Activated T-helper 2 cell treated with anti-CD3 and anti-CD28 coated beads, Interferon-gamma antibody, Interleukin-2, Interleukin-4, amounts not matched to agents 10 μg/mL and 5 μg/mL and 100 μg/mL, durations not matched to agents 14 hours and 24 hours and 36 hours (primary cell): ENCODE results near the gene SLC25A42. TPM values are rescaled to one million over a fixed set of nuclear protein-coding genes. Genes with fewer than 3 reads are reported as not detected.
"Not testable (repeated sequence)": the region's sequence is repeated elsewhere in the genome, so short reads cannot be mapped to it uniquely, and the experiment has no call there.

Experiments used
- DNase-seq: peaks from one replicate; pipeline ENCODE4 v3.0.0; 2021; ENCODE audit warnings: low spot score
- H3K27ac Mint-ChIP-seq: one replicate; pipeline ENCODE4 v1.8.0; 2021; ENCODE audit warnings: mixed read lengths
- H3K27me3 Mint-ChIP-seq: one replicate; pipeline ENCODE4 v1.8.0; 2021; ENCODE audit warnings: low read depth, mixed read lengths
- H3K36me3 Mint-ChIP-seq: one replicate; pipeline ENCODE4 v1.8.0; 2021; ENCODE audit warnings: low read depth, mixed read lengths
- H3K4me1 Mint-ChIP-seq: one replicate; pipeline ENCODE4 v1.8.0; 2021; ENCODE audit warnings: low read depth, mixed read lengths
- H3K4me3 Mint-ChIP-seq: one replicate; pipeline ENCODE4 v1.8.0; 2021; ENCODE audit warnings: low read depth, mild to moderate bottlenecking, moderate library complexity, mixed read lengths
- H3K9me3 Mint-ChIP-seq: one replicate; pipeline ENCODE4 v1.8.0; 2021; ENCODE audit warnings: mixed read lengths
- intact Hi-C: fragments of 100-400 bp; cut with micrococcal nuclease; formaldehyde crosslinking; loops from one replicate; pipeline ENCODE4 v1.15.1; 2023
- total RNA-seq: library from RNA; stranded (reverse); gene quantifications from 2 replicates; pipeline ENCODE4 v1.2.3, GENCODE V29; 2022

Gene SLC25A42
- total RNA-seq, 1 donor from 2014 or later: 9.1 TPM

DNA sequence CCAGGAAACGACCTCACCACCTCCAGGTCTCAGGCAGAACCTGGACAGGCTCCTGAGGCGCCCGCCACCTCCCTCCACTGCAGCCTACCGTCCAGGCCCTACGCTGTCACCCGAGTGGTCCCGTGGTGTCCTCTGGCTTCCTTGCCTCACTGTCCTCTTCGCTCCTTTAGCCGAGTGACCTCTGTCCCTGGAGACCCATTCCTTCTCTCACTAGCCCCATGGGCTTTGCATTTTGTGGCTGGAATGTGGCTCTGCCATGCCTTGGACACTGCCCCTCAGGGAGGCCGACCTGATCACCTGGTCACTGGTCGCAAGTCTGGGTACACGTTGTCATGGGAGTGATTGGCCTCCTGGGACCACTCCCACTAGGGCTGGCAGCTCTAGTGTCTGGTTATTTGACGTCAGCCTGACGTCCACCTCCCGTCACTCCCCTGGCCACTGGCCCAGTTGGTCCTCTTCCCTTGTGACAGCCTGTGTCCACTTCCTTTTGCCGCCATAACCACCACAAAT is 17.9 kb downstream of the SLC25A42 start:
- H3K27me3 Mint-ChIP-seq: no peaks in the 10 kb centered on the region
- intact Hi-C loops: no loop called here
- H3K4me3 Mint-ChIP-seq: no peak overlapping the region
- H3K36me3 Mint-ChIP-seq: no peaks in the 10 kb centered on the region
- no peak overlapping the region for H3K27ac Mint-ChIP-seq
- H3K9me3 Mint-ChIP-seq: no peaks in the 10 kb centered on the region
- no peaks in the 10 kb centered on the region for H3K4me1 Mint-ChIP-seq
- no peak for DNase-seq

DNA sequence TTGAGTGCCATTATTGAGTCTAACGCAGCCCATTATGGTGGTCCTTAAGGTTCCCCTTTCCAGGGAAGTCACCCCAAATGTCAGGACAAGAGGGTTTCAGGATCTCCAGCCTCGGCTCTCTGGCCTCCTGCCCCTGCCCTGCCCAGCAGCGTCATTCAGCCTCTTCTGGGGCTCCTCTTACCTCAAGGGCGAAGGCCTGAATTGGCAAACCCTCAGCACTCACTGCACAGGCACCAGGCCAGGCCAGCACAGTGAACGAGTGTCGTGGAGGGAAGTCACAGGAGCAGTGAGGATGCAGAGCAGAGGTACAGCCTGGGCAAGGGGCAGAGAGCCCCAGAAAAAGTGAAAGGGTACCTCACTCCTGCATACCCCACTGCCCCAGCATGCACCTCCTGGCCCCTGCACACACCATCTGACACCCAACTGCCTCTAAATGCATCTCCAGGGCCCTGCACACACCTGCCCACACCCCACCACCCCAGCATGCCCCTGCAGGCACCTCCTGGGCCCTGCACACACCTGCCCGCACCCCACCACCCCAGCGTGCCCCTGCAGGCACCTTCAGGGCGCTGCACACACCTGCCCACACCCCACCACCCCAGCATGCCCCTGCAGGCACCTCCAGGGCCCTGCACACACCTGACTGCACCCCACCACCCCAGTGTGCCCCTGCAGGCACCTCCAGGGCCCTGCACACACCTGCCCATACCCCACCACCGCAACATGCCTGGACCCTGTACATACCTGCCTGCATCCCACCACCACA is 19.8 kb downstream of the SLC25A42 start:
- no peak overlapping the region for H3K27ac Mint-ChIP-seq
- no peaks in the 10 kb centered on the region for H3K27me3 Mint-ChIP-seq
- intact Hi-C loops: no loop called here
- DNase-seq: no peak
- H3K36me3 Mint-ChIP-seq: no peaks in the 10 kb centered on the region
- no peaks in the 10 kb centered on the region for H3K4me1 Mint-ChIP-seq
- H3K9me3 Mint-ChIP-seq: no peaks in the 10 kb centered on the region
- H3K4me3 Mint-ChIP-seq: no peak overlapping the region

DNA sequence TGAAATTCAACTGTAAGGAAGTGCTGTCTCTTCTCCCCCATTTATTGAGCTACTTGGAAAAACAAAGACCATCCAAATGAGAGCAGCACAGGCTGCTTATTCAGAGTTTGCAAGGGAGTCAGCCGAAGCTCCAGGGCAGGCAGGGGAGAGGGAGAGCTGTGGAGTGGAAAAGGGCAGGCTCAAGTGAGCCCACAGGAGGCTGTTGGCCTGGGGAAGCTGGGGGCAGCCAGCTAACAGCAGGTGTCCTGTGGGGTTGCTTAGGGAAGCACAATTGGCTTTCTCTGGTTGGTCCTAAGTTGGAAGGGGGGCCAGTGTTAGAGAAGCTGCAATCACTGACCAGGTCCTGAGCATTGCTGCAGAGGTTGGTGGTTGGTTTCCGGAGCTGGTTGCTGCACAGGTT is 23.9 kb downstream of the SLC25A42 start:
- no peak for DNase-seq
- Mint-ChIP-seq H3K27me3 (no peaks in the 10 kb centered on the region), H3K4me3 (no peak overlapping the region), H3K36me3 (no peaks in the 10 kb centered on the region), H3K27ac (no peak overlapping the region), H3K4me1 (no peaks in the 10 kb centered on the region), H3K9me3 (no peaks in the 10 kb centered on the region)
- intact Hi-C loops: no loop called here

DNA sequence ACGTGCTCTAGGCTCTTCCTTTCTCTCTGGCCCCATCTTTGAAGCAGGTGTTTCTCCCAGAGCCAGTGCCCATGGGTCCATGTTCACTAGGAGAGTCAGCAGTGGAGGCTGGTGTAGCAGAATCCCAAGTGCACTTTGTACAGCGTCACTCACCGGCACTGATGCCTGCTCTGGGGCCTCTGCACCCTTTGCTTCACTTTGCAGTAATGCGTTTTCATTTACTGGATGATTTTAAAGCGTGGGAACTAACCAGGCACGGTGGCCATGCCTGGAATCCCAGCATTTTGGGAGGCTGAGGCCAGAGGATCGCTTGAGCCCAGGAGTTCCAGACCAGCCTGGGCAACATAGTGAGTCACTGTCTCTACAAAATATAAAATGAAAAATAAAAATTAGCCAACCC is 30.7 kb downstream of the SLC25A42 start:
- intact Hi-C loops: no loop called here
- H3K36me3 Mint-ChIP-seq: no peaks in the 10 kb centered on the region
- no peak overlapping the region for H3K4me3 Mint-ChIP-seq
- DNase-seq: no peak
- H3K27ac Mint-ChIP-seq: no peak overlapping the region
- H3K4me1 Mint-ChIP-seq: no peaks in the 10 kb centered on the region
- H3K27me3 Mint-ChIP-seq: no peaks in the 10 kb centered on the region
- H3K9me3 Mint-ChIP-seq: no peaks in the 10 kb centered on the region

DNA sequence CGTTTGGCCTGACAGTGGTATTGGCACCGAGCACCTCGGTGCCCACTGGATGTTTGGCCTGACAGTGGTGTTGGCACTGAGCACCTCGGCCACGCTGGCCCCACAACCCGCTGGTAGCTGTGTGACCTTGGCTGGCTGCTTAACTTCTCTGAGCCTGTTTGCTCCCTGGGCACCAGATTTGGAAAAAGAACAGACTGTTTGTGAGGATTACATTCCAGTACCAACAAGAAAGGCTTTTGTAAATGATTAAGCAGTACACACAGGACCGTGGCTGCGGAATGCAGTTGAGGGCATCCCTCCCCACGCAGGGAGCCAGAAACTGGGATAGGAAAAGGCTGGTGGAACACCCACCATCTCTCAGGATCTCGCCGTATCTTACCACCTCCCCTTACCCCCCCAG is 31.9 kb downstream of the SLC25A42 start:
- Mint-ChIP-seq H3K27me3 (no peaks in the 10 kb centered on the region), H3K4me1 (no peaks in the 10 kb centered on the region), H3K36me3 (no peaks in the 10 kb centered on the region), H3K4me3 (no peak overlapping the region), H3K27ac (no peak overlapping the region), H3K9me3 (no peaks in the 10 kb centered on the region)
- no peak for DNase-seq
- intact Hi-C loops: no loop called here

DNA sequence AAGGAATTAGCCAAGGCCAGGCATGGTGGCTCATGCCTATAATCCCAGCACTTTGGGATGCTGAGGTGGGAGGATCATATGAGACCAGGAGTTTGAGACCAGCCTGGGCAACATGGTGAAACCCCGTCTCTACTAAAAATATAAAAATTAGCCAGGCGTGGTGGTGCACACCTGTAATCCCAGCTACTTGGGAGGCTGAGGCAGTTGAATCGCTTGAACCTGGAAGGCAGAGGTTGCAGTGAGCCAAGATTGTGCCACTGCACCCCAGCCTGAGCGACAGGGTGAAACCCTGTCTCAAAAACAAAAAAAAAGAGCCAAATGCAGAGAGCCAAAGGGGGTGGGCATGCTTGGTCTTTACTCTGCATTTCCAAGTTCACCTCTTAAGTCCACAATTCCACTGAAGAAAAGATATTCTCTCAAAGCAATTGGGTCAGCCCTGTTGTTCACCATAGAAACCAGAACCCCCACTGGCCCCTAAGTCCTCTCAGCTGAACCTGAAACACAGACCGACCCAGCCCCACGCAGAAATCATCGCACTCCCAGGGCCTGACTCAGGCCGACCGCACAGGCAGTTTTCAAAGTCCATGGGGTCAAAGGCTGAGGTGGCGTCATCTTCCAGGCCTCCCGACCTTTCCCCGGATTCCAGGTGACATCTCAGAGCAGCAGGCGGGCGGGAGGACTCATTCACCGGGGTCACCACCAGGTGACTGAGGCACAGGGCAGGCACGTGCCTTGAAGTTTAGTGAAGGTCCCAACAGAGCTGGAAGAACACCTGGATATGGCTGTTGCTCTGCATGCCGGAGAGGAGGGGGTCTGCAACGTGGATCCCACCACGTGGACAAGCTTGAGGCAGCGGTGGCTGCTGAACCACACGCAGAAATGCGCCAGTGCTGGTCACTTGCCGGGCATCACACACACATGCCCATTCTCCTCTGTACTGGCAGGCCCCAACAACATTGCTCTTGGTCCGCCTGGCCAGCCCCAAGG is 33.1 kb downstream of the SLC25A42 start:
- Mint-ChIP-seq H3K36me3 (no peaks in the 10 kb centered on the region), H3K27ac (no peak overlapping the region), H3K4me3 (no peak overlapping the region), H3K27me3 (no peaks in the 10 kb centered on the region), H3K4me1 (no peaks in the 10 kb centered on the region), H3K9me3 (no peaks in the 10 kb centered on the region)
- intact Hi-C loops: no loop called here
- DNase-seq: no peak

DNA sequence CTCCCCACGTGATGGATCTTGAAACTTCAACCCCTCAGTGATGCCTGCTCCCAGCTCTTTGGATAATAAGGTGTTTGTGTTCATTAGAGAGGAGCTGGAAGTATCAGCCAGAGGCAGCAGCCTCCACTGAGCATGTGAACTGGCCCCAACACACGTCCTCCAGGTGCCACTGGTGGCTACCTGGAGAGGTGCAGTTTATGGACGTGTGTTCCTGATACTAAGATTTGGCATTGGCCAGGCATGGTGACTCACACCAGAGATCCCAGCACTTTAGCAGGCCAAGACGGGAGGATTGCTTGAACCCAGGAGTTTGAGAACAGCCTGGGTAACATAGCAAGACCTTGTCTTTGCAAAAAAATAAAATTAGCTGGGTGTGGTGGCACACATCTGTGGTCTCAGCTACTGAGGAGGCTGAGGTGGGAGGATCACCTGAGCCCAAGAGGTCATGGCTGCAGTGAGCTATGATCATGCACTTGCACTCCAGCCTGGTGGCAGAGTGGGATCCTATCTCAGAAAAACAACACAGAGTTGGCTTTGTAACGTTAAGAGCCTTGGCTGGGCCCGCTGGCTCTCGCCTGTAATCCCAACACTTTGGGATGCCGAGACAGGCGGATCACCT is 34.4 kb downstream of the SLC25A42 start:
- intact Hi-C loops: no loop called here
- no peak for DNase-seq
- Mint-ChIP-seq H3K36me3 (no peaks in the 10 kb centered on the region), H3K27ac (no peak overlapping the region), H3K9me3 (no peaks in the 10 kb centered on the region), H3K4me3 (no peak overlapping the region), H3K4me1 (no peaks in the 10 kb centered on the region), H3K27me3 (no peaks in the 10 kb centered on the region)

DNA sequence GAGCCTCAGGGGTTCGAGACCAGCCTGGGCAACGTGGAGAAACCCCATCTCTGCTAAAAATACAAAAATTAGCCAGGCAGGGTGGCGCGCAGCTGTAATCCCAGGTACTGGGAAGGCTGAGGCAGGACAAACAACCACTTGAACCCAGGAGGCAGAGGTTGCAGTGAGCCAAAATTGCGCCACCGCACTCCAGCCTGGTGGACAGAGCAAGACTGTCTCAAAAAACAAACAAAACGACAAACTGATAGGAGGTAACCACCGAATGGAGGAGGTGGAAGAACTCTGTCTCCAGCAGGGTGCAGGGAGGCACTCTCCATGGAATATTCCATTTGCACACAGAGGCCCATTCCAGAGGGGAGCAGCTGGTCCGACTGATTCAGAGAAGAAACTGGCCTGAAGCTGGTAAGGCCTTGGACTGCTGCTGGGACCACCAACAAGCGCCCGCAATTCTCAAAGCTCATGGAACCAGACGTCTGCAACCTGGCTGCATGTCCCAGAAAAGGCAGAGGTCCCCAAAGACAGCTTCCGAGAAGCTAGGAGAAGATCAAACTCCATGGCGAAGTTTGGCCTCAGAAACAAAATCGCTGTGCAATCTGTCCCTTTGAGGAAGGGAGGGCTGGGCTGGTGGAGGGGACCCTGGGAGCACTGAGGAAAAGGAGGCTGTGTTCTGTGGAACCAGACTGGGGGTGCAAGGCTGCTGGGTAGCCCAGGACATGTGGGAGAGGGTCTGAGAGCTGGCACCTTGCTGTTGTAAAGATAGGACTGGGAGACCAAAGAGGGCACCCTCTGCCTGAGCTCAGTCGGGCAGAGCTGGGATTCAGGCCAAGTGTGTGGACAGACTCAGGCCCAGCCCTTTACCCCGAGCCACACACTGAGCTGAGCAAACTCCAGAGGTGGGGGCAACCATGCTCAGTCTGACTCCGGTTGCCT is 35.2 kb downstream of the SLC25A42 start:
- Mint-ChIP-seq H3K4me1 (no peaks in the 10 kb centered on the region), H3K27me3 (no peaks in the 10 kb centered on the region), H3K27ac (no peak overlapping the region), H3K36me3 (no peaks in the 10 kb centered on the region), H3K4me3 (no peak overlapping the region), H3K9me3 (no peaks in the 10 kb centered on the region)
- no peak for DNase-seq
- intact Hi-C loops: no loop called here

DNA sequence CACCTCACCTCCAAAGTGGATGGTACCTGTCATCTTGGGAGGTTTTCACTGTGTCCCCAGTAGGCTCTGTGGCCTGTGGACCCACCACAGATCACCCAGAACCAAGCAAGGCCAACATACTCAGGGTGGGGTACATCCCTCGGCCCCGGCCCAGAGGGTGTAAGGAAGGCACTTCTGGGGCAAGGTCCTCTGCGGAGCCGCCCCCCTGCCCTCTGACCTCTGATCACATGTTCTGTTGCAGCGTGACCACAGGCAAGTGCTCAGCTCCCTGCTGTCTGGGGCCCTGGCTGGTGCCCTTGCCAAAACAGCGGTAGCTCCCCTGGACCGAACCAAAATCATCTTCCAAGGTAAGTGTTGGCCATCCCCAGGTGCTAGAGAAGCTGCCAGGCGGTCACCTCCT is 37.7 kb downstream of the SLC25A42 start:
- intact Hi-C loops: no loop called here
- H3K4me3 Mint-ChIP-seq: no peak overlapping the region

DNA sequence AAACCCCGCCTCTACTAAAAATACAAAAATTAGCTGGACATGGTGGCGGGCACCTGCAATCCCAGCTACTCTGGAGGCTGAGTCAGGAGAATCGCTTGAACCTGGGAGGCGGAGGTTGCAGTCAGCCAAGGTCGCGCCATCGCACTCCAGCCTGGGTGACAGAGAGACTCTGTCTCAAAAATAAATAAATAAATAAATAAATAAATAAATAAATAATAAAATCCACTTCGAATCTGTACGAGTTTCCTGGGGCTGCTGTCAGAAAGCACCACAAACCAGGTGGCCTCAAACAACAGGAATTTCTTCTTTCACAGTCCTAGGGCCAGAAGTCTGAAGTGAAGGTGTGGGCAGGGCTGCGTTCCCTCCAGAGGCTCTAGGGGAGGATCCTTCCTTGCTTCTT is 38.8 kb downstream of the SLC25A42 start:
- H3K9me3 Mint-ChIP-seq, H3K4me3 Mint-ChIP-seq, H3K27me3 Mint-ChIP-seq, DNase-seq, H3K36me3 Mint-ChIP-seq, H3K4me1 Mint-ChIP-seq, H3K27ac Mint-ChIP-seq, intact Hi-C loops: not testable (repeated sequence)

More for the DNA sequence above, 37.7 kb downstream of the SLC25A42 start:
- H3K27me3 Mint-ChIP-seq: no peaks in the 10 kb centered on the region
- no peaks in the 10 kb centered on the region for H3K4me1 Mint-ChIP-seq
- no peak for DNase-seq
- H3K36me3 Mint-ChIP-seq: no peaks in the 10 kb centered on the region
- no peak overlapping the region for H3K27ac Mint-ChIP-seq
- H3K9me3 Mint-ChIP-seq: no peaks in the 10 kb centered on the region

DNA sequence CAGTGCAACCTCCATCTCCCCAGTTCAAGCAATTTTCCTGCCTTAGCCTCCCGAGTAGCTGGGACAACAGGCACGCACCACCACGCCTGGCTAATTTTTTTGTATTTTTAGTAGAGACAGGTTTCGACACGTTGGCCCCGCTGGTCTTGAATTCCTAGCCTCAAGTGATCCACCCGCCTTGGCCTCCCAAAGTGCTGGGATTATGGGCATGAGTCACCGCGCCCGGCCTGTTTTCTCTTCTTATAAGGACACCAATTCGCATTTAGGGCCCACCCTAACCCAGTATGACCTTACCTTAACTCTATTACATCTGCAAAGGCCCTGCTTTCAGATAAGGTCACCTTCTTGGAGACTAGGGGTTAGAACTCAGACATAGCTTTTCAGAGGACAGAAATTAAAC is 39.4 kb downstream of the SLC25A42 start:
- Mint-ChIP-seq H3K27ac (no peak overlapping the region), H3K36me3 (no peaks in the 10 kb centered on the region), H3K27me3 (no peaks in the 10 kb centered on the region), H3K9me3 (no peaks in the 10 kb centered on the region), H3K4me1 (no peaks in the 10 kb centered on the region), H3K4me3 (no peak overlapping the region)
- intact Hi-C loops: no loop called here
- DNase-seq: no peak
